ENCODE results near the gene C11orf42.

GRCh38 chr11:6238902-6239301, 33.5 kb downstream of the C11orf42 start, which contains the start of gene CNGA4:
- no peak for TF ChIP-seq CTCF (IDR thresholded peaks at IDR 0.05)
- TF ChIP-seq POLR2A (IDR thresholded peaks at IDR 0.05) = no peak

Data from body of pancreas (tissue), 4 donors.